Measurements from ENCODE around the gene TP53I11.

- TF ChIP-seq CTCF (IDR thresholded peaks at IDR 0.05 in 8 of 11, conservative IDR thresholded peaks at IDR 0.05 in 3 of 11) (no peak), POLR2A (IDR thresholded peaks at IDR 0.05) (no peak), POLR2AphosphoS5 (IDR thresholded peaks at IDR 0.05) (no peak)
Observed at GRCh38 chr11:44917741-44918140, 32.9 kb downstream of the TP53I11 start.

All from spleen (tissue), 7 donors.